Mucosa of rectum (tissue), 2 donors: ENCODE data around the gene WHRN.
A peak's percentile ranks its signal among the peaks of the same experiment; 100 is the strongest.

ENCODE experiments used
- H3K27ac ChIP-seq, 2 donors: one replicate each; pipeline ENCODE4 v1.7.0; 2013; ENCODE audit warnings: inconsistent platforms in 2 of 2, low read depth in 2 of 2, low read length in 2 of 2
- H3K27me3 ChIP-seq, 2 donors: one replicate each; pipeline ENCODE4 v1.7.0; 2013; ENCODE audit warnings: low read length in 2 of 2; ENCODE audit not compliant: control insufficient read depth in 2 of 2, insufficient read depth in 2 of 2
- H3K36me3 ChIP-seq, 2 donors: one replicate each; pipeline ENCODE4 v1.7.0; 2013; ENCODE audit warnings: low read length in 2 of 2; ENCODE audit not compliant: control insufficient read depth in 2 of 2, insufficient read depth in 2 of 2
- H3K4me1 ChIP-seq, 2 donors: one replicate each; pipeline ENCODE4 v1.7.0; 2013; ENCODE audit warnings: low read length in 2 of 2, mild to moderate bottlenecking in 1 of 2; ENCODE audit not compliant: control insufficient read depth in 2 of 2, insufficient read depth in 2 of 2
- H3K4me3 ChIP-seq, 2 donors: one replicate each; pipeline ENCODE4 v1.7.0; 2013; ENCODE audit warnings: low read length in 2 of 2
- H3K9ac ChIP-seq, 2 donors: one replicate each; pipeline ENCODE4 v1.7.0; 2013; ENCODE audit warnings: low read length in 2 of 2, low read depth in 1 of 2, mild to moderate bottlenecking in 1 of 2
- H3K9me3 ChIP-seq, 2 donors: one replicate each; pipeline ENCODE4 v1.7.0; 2013; ENCODE audit warnings: low read length in 2 of 2; ENCODE audit not compliant: control insufficient read depth in 2 of 2
- donor health status: healthy.
- donor health status: Normal muscosa, but diverticular disease.

WHRN gene

GRCh38 chr9:114505187-114506081 lies at the start of gene WHRN:
WHRN (minus strand) TSS chr9:114505473; CDS start chr9:114504801, 672 bp downstream.
- Histone ChIP-seq H3K4me3 (peak within 1 kb of the TSS; percentile 70 to 80), H3K4me1 (peaks cover 9 to 11% of the 10 kb centered on the region in 2 donors), H3K27ac (peak within 1 kb of the TSS; percentile 64 to 65), H3K9ac (peak within 1 kb of the TSS; percentile 68 to 82), H3K36me3 (no peaks in the 10 kb centered on the region), H3K27me3 (no peaks in the 10 kb centered on the region), H3K9me3 (no peaks in the 10 kb centered on the region)

- H3K4me1 ChIP-seq: peaks cover 0 to 1% of the 10 kb centered on the region in 2 donors
- no peak overlapping the region for H3K4me3 ChIP-seq
- no peaks in the 10 kb centered on the region for H3K27me3 ChIP-seq
- no peaks in the 10 kb centered on the region for H3K36me3 ChIP-seq
- no peak overlapping the region for H3K9ac ChIP-seq
- H3K27ac ChIP-seq: no peak overlapping the region
- H3K9me3 ChIP-seq: no peaks in the 10 kb centered on the region
Measured at GRCh38 chr9:114553202-114553601, 47.9 kb upstream of the WHRN start.

- Histone ChIP-seq H3K27ac (no peak overlapping the region), H3K9ac (no peak overlapping the region), H3K27me3 (no peaks in the 10 kb centered on the region), H3K4me1 (no peaks in the 10 kb centered on the region), H3K9me3 (no peaks in the 10 kb centered on the region), H3K4me3 (no peak overlapping the region), H3K36me3 (no peaks in the 10 kb centered on the region)
Measured at GRCh38 chr9:114552706-114553105, 47.4 kb upstream of the WHRN start.

- no peaks in the 10 kb centered on the region for H3K4me1 ChIP-seq
- no peak overlapping the region for H3K9ac ChIP-seq
- no peak overlapping the region for H3K27ac ChIP-seq
- H3K4me3 ChIP-seq: no peak overlapping the region
- H3K27me3 ChIP-seq: no peaks in the 10 kb centered on the region
- H3K9me3 ChIP-seq: no peaks in the 10 kb centered on the region
- no peaks in the 10 kb centered on the region for H3K36me3 ChIP-seq
Measured at GRCh38 chr9:114551750-114552685, 46.7 kb upstream of the WHRN start.

GRCh38 chr9:114549697-114550330 lies 44.5 kb upstream of the WHRN start:
- Histone ChIP-seq H3K36me3 (no peaks in the 10 kb centered on the region), H3K27ac (no peak overlapping the region), H3K9ac (no peak overlapping the region), H3K9me3 (no peaks in the 10 kb centered on the region), H3K27me3 (no peaks in the 10 kb centered on the region), H3K4me3 (no peak overlapping the region), H3K4me1 (no peaks in the 10 kb centered on the region)

GRCh38 chr9:114546851-114547250 lies 41.6 kb upstream of the WHRN start:
- Histone ChIP-seq H3K9me3 (no peaks in the 10 kb centered on the region), H3K27me3 (no peaks in the 10 kb centered on the region), H3K27ac (no peak overlapping the region), H3K9ac (no peak overlapping the region), H3K36me3 (no peaks in the 10 kb centered on the region), H3K4me3 (no peak overlapping the region), H3K4me1 (no peaks in the 10 kb centered on the region)

- Histone ChIP-seq H3K4me1 (no peaks in the 10 kb centered on the region), H3K9ac (no peak overlapping the region), H3K27ac (no peak overlapping the region), H3K36me3 (no peaks in the 10 kb centered on the region), H3K4me3 (no peak overlapping the region), H3K27me3 (no peaks in the 10 kb centered on the region), H3K9me3 (no peaks in the 10 kb centered on the region)
Measured at GRCh38 chr9:114545055-114545454, 39.8 kb upstream of the WHRN start.

GRCh38 chr9:114539701-114540380 lies 34.6 kb upstream of the WHRN start:
- H3K9ac ChIP-seq: no peak overlapping the region

GRCh38 chr9:114538241-114538640 lies 33.0 kb upstream of the WHRN start:
- Histone ChIP-seq H3K27ac (no peak overlapping the region), H3K9ac (no peak overlapping the region), H3K4me1 (no peaks in the 10 kb centered on the region), H3K36me3 (no peaks in the 10 kb centered on the region), H3K27me3 (no peaks in the 10 kb centered on the region), H3K4me3 (no peak overlapping the region), H3K9me3 (no peaks in the 10 kb centered on the region)

More at GRCh38 chr9:114539701-114540380, 34.6 kb upstream of the WHRN start:
- Histone ChIP-seq H3K4me1 (no peaks in the 10 kb centered on the region), H3K9me3 (no peaks in the 10 kb centered on the region), H3K27me3 (no peaks in the 10 kb centered on the region), H3K4me3 (no peak overlapping the region), H3K27ac (peak overlapping the region in 1 of 2 donors; percentile 16), H3K36me3 (no peaks in the 10 kb centered on the region)
